Measurements from ENCODE around the gene MBD3L2B.

GRCh38 chr19:7068599-7068998 lies 47.4 kb upstream of the MBD3L2B start:
- TF ChIP-seq CTCF (IDR thresholded peaks at IDR 0.05; ENCODE audit: low read length), result no peak
- no peak for TF ChIP-seq EZH2 (optimal IDR thresholded peaks at IDR 0.05; ENCODE audit: low read depth, low read length)
